Measurements from ENCODE around the gene NAT14.

NAT14 gene

GRCh38 chr19:55504981-55505380, 20.0 kb downstream of the NAT14 start:
- no peak for TF ChIP-seq CTCF (IDR thresholded peaks at IDR 0.05; ENCODE audit: low read depth, low read length, missing control alignments)
- DNase-seq (ENCODE audit: extremely low read depth, low read depth) = no peak
- no peak overlapping the region for H3K4me3 ChIP-seq (replicated peaks; ENCODE audit: low read depth, low read length)

- H3K4me3 ChIP-seq (replicated peaks; ENCODE audit: low read depth, low read length) = no peak overlapping the region
- no peak for TF ChIP-seq CTCF (IDR thresholded peaks at IDR 0.05; ENCODE audit: low read depth, low read length, missing control alignments)
- DNase-seq (ENCODE audit: extremely low read depth, low read depth) = no peak
These were observed 23.1 kb downstream of the NAT14 start for GRCh38 chr19:55508120-55508519.

- H3K4me3 ChIP-seq (replicated peaks; ENCODE audit: low read depth, low read length) = peak overlapping the region; percentile 24
- DNase-seq (ENCODE audit: extremely low read depth, low read depth) = peak; percentile 58
- TF ChIP-seq CTCF (IDR thresholded peaks at IDR 0.05; ENCODE audit: low read depth, low read length, missing control alignments) = peak; percentile 88
These were observed 32.1 kb downstream of the NAT14 start for GRCh38 chr19:55516878-55517620.

GRCh38 chr19:55519451-55520311, 34.7 kb downstream of the NAT14 start:
- TF ChIP-seq CTCF (IDR thresholded peaks at IDR 0.05; ENCODE audit: low read depth, low read length, missing control alignments) = no peak
- peak; percentile 45 for DNase-seq (ENCODE audit: extremely low read depth, low read depth)
- no peak overlapping the region for H3K4me3 ChIP-seq (replicated peaks; ENCODE audit: low read depth, low read length)

- no peak for TF ChIP-seq CTCF (IDR thresholded peaks at IDR 0.05; ENCODE audit: low read depth, low read length, missing control alignments)
- no peak for DNase-seq (ENCODE audit: extremely low read depth, low read depth)
- no peak overlapping the region for H3K4me3 ChIP-seq (replicated peaks; ENCODE audit: low read depth, low read length)
These were observed 35.8 kb downstream of the NAT14 start for GRCh38 chr19:55520691-55521292.

GRCh38 chr19:55525289-55526101, 40.5 kb downstream of the NAT14 start:
- no peak for DNase-seq (ENCODE audit: extremely low read depth, low read depth)
- H3K4me3 ChIP-seq (replicated peaks; ENCODE audit: low read depth, low read length) = no peak overlapping the region
- TF ChIP-seq CTCF (IDR thresholded peaks at IDR 0.05; ENCODE audit: low read depth, low read length, missing control alignments) = no peak
